K562 (cell line): ENCODE results near the gene PRKD2. TPM values are rescaled to one million over a fixed set of nuclear protein-coding genes. Genes with fewer than 3 reads are reported as not detected.

Experiments
- CBX1 ChIP-seq: sonication (generic); IDR thresholded peaks from 2 replicates; pipeline ENCODE4 v1.6.1; 2016; ENCODE audit warnings: antibody characterized with exemption, low read depth, mild to moderate bottlenecking
- CBX2 ChIP-seq: fragments of 200-600 bp; sonication (generic); IDR thresholded peaks from one replicate; pipeline ENCODE4 v1.6.1; 2012; ENCODE audit warnings: mild to moderate bottlenecking, low read length, inconsistent platforms; ENCODE audit not compliant: insufficient read depth, poor library complexity, severe bottlenecking
- EGR1 ChIP-seq: fragments of 450-650 bp; conservative IDR thresholded peaks from 2 replicates; pipeline ENCODE4 v1.6.1; 2017; ENCODE audit warnings: mild to moderate bottlenecking
- GABPA ChIP-seq: fragments of 200-800 bp; sonication (Bioruptor generic); conservative IDR thresholded peaks from 2 replicates; pipeline ENCODE4 v1.6.1; 2016; ENCODE audit warnings: low read depth, missing genetic modification characterization, missing compliant biosample characterization
- HNRNPK ChIP-seq: fragments of 200-400 bp; formaldehyde crosslinking; IDR thresholded peaks from one replicate; pipeline ENCODE4 v1.6.1; 2018; ENCODE audit warnings: mild to moderate bottlenecking, low read depth, low read length; ENCODE audit not compliant: poor library complexity, severe bottlenecking
- MAFG ChIP-seq: fragments of 450-650 bp; conservative IDR thresholded peaks from 2 replicates; pipeline ENCODE4 v1.6.1; 2016; ENCODE audit warnings: missing genetic modification characterization, missing compliant biosample characterization
- MCM3 ChIP-seq: fragments of 450-650 bp; IDR thresholded peaks from 2 replicates; pipeline ENCODE4 v1.6.1; 2016
- MYC ChIP-seq, 2 experiments: fragments of 250-450 bp in 1 of 2; sonication (Bioruptor Pico) in 1 of 2; IDR thresholded peaks; 2 replicates each; pipeline versions ENCODE4 v1.5.1 to v1.6.1; 2012 to 2021; ENCODE audit warnings: low read depth in 2 of 2, borderline replicate concordance in 1 of 2, improper control_type of control experiment in 1 of 2, low read length in 1 of 2, mild to moderate bottlenecking in 1 of 2, moderate library complexity in 1 of 2
- SNIP1 ChIP-seq: fragments of 450-650 bp; IDR thresholded peaks from 2 replicates; pipeline ENCODE4 v1.7.1; 2017; ENCODE audit warnings: low read depth, mild to moderate bottlenecking
- STAT6 ChIP-seq: sonication (generic); formaldehyde crosslinking; IDR thresholded peaks from 2 replicates; pipeline ENCODE4 v1.8.1; 2023; ENCODE audit warnings: mild to moderate bottlenecking, missing genetic modification reagents
- ZBTB26 ChIP-seq: fragments of 450-650 bp; formaldehyde crosslinking; IDR thresholded peaks from 2 replicates; pipeline ENCODE4 v1.4.0; 2022; ENCODE audit warnings: missing genetic modification characterization
- ZBTB40 ChIP-seq, 2 experiments: fragments of 450-650 bp in 1 of 2; sonication (generic) in 1 of 2; formaldehyde crosslinking in 1 of 2; IDR thresholded peaks; 2 replicates each; pipeline versions ENCODE4 v1.7.1 to v1.9.0; 2016 to 2022; ENCODE audit warnings: inconsistent platforms in 1 of 2, mild to moderate bottlenecking in 1 of 2, missing genetic modification reagents in 1 of 2
- ZNF431 ChIP-seq: sonication (generic); formaldehyde crosslinking; IDR thresholded peaks from 2 replicates; pipeline ENCODE4 v1.8.0; 2022; ENCODE audit warnings: mild to moderate bottlenecking, missing genetic modification reagents
- ZNF644 ChIP-seq: fragments of 200-800 bp; sonication (Bioruptor generic); IDR thresholded peaks from 2 replicates; pipeline ENCODE4 v1.6.1; 2016; ENCODE audit warnings: low read depth, missing genetic modification characterization, missing compliant biosample characterization
- polyA plus RNA-seq, 8 experiments: library from polyadenylated mRNA; depleted of rRNA in 4 of 8; stranded (reverse) in 5 of 8; unstranded in 3 of 8; fragments of >200 nt; fragmentation: Nextera tagmentation in 2 of 8; fragmentation: Illumina TruSeq in 1 of 8; extraction: Ambion mirVana in 2 of 8; extraction: Trizol in 1 of 8; gene quantifications; 2 replicates each; pipeline versions ENCODE4 v1.2.1 to v1.2.3, GENCODE V29; 2011 to 2014; ENCODE audit warnings: inconsistent platforms in 1 of 8, missing spikeins in 1 of 8
- total RNA-seq, 7 experiments: library from RNA; depleted of rRNA in 6 of 7; stranded (reverse); fragments of >200 nt in 6 of 7; fragmentation: Illumina TruSeq in 2 of 7; extraction: Trizol in 2 of 7; gene quantifications; 2 replicates each; pipeline versions ENCODE4 v1.2.1 to v1.2.3, GENCODE V29; 2011 to 2021; ENCODE audit warnings: low replicate concordance in 1 of 7

PRKD2 gene
- total and polyA plus RNA-seq, 9 of the 15 experiments (the other 6 are each of a cell fraction or from before 2014, with no cell fraction given), result 1.8 to 60.0 (median 15.0) TPM

GRCh38 chr19:46713781-46714443, 3.0 kb downstream of the PRKD2 start (continued):
- TF ChIP-seq ZBTB26 (no peak), ZBTB40 (IDR thresholded peaks at IDR 0.05) (peak; percentile 39), ZBTB40 (CRISPR knock-in tag; IDR thresholded peaks at IDR 0.05) (no peak), GABPA (tag) (peak; percentile 79), MCM3 (no peak), ZNF431 (no peak), STAT6 (no peak), SNIP1 (no peak), EGR1 (0 out of 2 replicates have a peak, but pooled peaks have one; percentile 5), CBX2 (no peak), ZNF644 (tag) (no peak), CBX1 (peak; percentile 70; the same call in 1 of the 2 replicates), HNRNPK (no peak), MYC (IDR thresholded peaks at IDR 0.05; ENCODE audit: low read depth, low read length) (no peak), MYC (CRISPR knock-in tag; IDR thresholded peaks at IDR 0.05; ENCODE audit: borderline replicate concordance, low read depth) (no peak), MAFG (tag) (no peak)
